CMK (cell line): ENCODE measurements around the gene ZNF655.
A peak's percentile ranks its signal among the peaks of the same experiment; 100 is the strongest.
"Not testable (repeated sequence)": the region's sequence is repeated elsewhere in the genome, so short reads cannot be mapped to it uniquely, and the experiment has no call there.

Experiments used
- DNase-seq: peaks from one replicate; pipeline ENCODE4 v3.0.0-alpha.2; 2010; ENCODE audit warnings: low read depth

Gene ZNF655

GRCh38 chr7:99558306-99559174 is at the start of gene ZNF655:
Gene ZNF655 (plus strand): TSS chr7:99558642. CDS start chr7:99560560, 1,918 bp downstream.
- DNase-seq = peak; percentile 64

GRCh38 chr7:99514050-99514449 is 44.4 kb upstream of the ZNF655 start:
- no peak for DNase-seq

- DNase-seq = no peak
Observed at GRCh38 chr7:99521399-99521798, 37.0 kb upstream of the ZNF655 start.

- DNase-seq = no peak
Observed at GRCh38 chr7:99525713-99526440, 32.6 kb upstream of the ZNF655 start.

GRCh38 chr7:99531354-99531765 is 27.1 kb upstream of the ZNF655 start:
- no peak for DNase-seq

- DNase-seq = no peak
Observed at GRCh38 chr7:99535667-99536066, 22.8 kb upstream of the ZNF655 start.

GRCh38 chr7:99539213-99539811 is 19.1 kb upstream of the ZNF655 start:
- no peak for DNase-seq

GRCh38 chr7:99540542-99540941 is 17.9 kb upstream of the ZNF655 start:
- DNase-seq = no peak

GRCh38 chr7:99541212-99541611 is 17.2 kb upstream of the ZNF655 start:
- DNase-seq = no peak

GRCh38 chr7:99543081-99543671 is 15.3 kb upstream of the ZNF655 start:
- DNase-seq = no peak

GRCh38 chr7:99543916-99544315 is 14.5 kb upstream of the ZNF655 start:
- DNase-seq = no peak

GRCh38 chr7:99545308-99545707 is 13.1 kb upstream of the ZNF655 start:
- DNase-seq = not testable (repeated sequence)

- DNase-seq = not testable (repeated sequence)
Observed at GRCh38 chr7:99549545-99549944, 8.9 kb upstream of the ZNF655 start.

- DNase-seq = no peak
Observed at GRCh38 chr7:99551334-99551733, 7.1 kb upstream of the ZNF655 start.

- peak; percentile 66 for DNase-seq
Observed at GRCh38 chr7:99551767-99552463, 6.5 kb upstream of the ZNF655 start, which contains the start of gene FAM200A. Gene FAM200A (minus strand): TSS chr7:99552114. CDS start chr7:99548407, 3,707 bp downstream.

- no peak for DNase-seq
Observed at GRCh38 chr7:99553039-99553438, 5.4 kb upstream of the ZNF655 start.

GRCh38 chr7:99554939-99555338 is 3.5 kb upstream of the ZNF655 start:
- DNase-seq = no peak

GRCh38 chr7:99557196-99557607 is 1.2 kb upstream of the ZNF655 start:
- no peak for DNase-seq

- no peak for DNase-seq
Observed at GRCh38 chr7:99557940-99558305, 519 bp upstream of the ZNF655 start.

- no peak for DNase-seq
Observed at GRCh38 chr7:99559175-99559915, 903 bp downstream of the ZNF655 start.
